Measurements from ENCODE around the gene ZSWIM2. TPM values are rescaled to one million over a fixed set of nuclear protein-coding genes. Genes with fewer than 3 reads are reported as not detected.

Gene ZSWIM2
- total RNA-seq, 1 experiment from 2014 or later, result not detected

DNA sequence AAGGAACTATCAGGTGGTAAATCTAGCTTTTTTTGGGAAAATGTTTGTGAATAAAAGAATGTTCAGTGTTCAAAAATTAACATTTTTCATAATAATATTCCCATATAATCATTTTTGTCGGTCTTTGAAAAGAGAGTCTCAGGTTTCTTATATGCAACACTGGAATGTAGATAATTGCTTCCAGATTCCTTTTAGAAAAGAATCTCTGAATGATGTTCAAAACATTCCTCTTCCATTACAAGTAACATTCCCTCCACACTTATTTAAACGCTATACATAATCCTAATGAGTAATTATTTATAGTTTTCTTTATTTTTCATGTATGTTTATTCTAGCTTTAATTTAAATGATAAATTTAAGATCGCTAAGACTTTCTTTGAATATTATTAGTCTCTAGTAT lies 7.0 kb downstream of the ZSWIM2 start:
- no peak overlapping the region for H3K9ac ChIP-seq (ENCODE audit: low read length)
- H4K20me1 ChIP-seq (ENCODE audit: insufficient read depth), result no peaks in the 10 kb centered on the region
- no peaks in the 10 kb centered on the region for H3K9me3 ChIP-seq (ENCODE audit: control insufficient read depth in 1 of 2, insufficient read depth in 1 of 2, low read depth in 1 of 2, low read length in 2 of 2)
- intact Hi-C loops (cut with micrococcal nuclease), result no loop called here
- H3K4me3 ChIP-seq (replicated peaks in 1 of 2; ENCODE audit: low read depth in 1 of 2, low read length in 2 of 2), result no peak overlapping the region
- ChIA-PET POLR2A (no interaction called here), RAD21 (ENCODE audit: low non-redundant PET in 1 of 2, low total read pairs in 2 of 2, uncharacterized antibody in 2 of 2, unreplicated experiment in 2 of 2) (no interaction called here), CTCF (interaction anchor here (1.5 kb wide), 1 partner anchor 21 kb away, joined by 7 read pairs; no protein-coding TSS in a partner anchor)
- no peaks in the 10 kb centered on the region; the same call in 1 of the 2 replicates for H3K9me2 ChIP-seq (ENCODE audit: insufficient read depth)
- no peaks in the 10 kb centered on the region for H3K79me2 ChIP-seq (ENCODE audit: insufficient read depth, low read length)
- ATAC-seq (no peak), DNase-seq (ENCODE audit: low read depth, low spot score) (no peak)
- no peaks in the 10 kb centered on the region for H3K36me3 ChIP-seq (ENCODE audit: control insufficient read depth in 1 of 2, insufficient read depth in 2 of 2, low read length in 2 of 2)
- peak overlapping the region; percentile 4 for H2AFZ ChIP-seq (ENCODE audit: low read depth, low read length, poor library complexity, severe bottlenecking)
- TF ChIP-seq ZFX (IDR thresholded peaks at IDR 0.05), result no peak
- TF ChIP-seq TCF7L2 (IDR thresholded peaks at IDR 0.05; ENCODE audit: borderline replicate concordance, extremely low read depth, insufficient read depth, insufficient read length), result no peak
- TF ChIP-seq ELF1 (IDR thresholded peaks at IDR 0.05; ENCODE audit: borderline replicate concordance, low read depth), result no peak
- TF ChIP-seq SIN3A (IDR thresholded peaks at IDR 0.05; ENCODE audit: low read depth), result no peak
- TF ChIP-seq EZH2phosphoT487 (IDR thresholded peaks at IDR 0.05; ENCODE audit: borderline replicate concordance), result no peak
- TF ChIP-seq SRF (IDR thresholded peaks at IDR 0.05; ENCODE audit: low read depth), result no peak
- TF ChIP-seq ZNF274 (IDR thresholded peaks at IDR 0.05; ENCODE audit: low read depth, low read length), result no peak
- TF ChIP-seq YY1 (IDR thresholded peaks at IDR 0.05; ENCODE audit: extremely low read depth, insufficient replicate concordance, low read depth, low read length), result no peak
- TF ChIP-seq, protein P1, sequence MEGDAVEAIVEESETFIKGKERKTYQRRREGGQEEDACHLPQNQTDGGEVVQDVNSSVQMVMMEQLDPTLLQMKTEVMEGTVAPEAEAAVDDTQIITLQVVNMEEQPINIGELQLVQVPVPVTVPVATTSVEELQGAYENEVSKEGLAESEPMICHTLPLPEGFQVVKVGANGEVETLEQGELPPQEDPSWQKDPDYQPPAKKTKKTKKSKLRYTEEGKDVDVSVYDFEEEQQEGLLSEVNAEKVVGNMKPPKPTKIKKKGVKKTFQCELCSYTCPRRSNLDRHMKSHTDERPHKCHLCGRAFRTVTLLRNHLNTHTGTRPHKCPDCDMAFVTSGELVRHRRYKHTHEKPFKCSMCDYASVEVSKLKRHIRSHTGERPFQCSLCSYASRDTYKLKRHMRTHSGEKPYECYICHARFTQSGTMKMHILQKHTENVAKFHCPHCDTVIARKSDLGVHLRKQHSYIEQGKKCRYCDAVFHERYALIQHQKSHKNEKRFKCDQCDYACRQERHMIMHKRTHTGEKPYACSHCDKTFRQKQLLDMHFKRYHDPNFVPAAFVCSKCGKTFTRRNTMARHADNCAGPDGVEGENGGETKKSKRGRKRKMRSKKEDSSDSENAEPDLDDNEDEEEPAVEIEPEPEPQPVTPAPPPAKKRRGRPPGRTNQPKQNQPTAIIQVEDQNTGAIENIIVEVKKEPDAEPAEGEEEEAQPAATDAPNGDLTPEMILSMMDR (IDR thresholded peaks at IDR 0.05 in 2 of 3, conservative IDR thresholded peaks at IDR 0.05 in 1 of 3; ENCODE audit: borderline replicate concordance in 1 of 3, insufficient read depth in 1 of 3, low read depth in 2 of 3, low read length in 2 of 3), result no peak
- TF ChIP-seq, protein P2, sequence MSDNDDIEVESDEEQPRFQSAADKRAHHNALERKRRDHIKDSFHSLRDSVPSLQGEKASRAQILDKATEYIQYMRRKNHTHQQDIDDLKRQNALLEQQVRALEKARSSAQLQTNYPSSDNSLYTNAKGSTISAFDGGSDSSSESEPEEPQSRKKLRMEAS (IDR thresholded peaks at IDR 0.05), result no peak
- no peak for TF ChIP-seq RAD21 (IDR thresholded peaks at IDR 0.05; ENCODE audit: low read depth)
- no peak for TF ChIP-seq POLR2AphosphoS5 (IDR thresholded peaks at IDR 0.05; ENCODE audit: low read depth, low read length)
- TF ChIP-seq, protein P3, sequence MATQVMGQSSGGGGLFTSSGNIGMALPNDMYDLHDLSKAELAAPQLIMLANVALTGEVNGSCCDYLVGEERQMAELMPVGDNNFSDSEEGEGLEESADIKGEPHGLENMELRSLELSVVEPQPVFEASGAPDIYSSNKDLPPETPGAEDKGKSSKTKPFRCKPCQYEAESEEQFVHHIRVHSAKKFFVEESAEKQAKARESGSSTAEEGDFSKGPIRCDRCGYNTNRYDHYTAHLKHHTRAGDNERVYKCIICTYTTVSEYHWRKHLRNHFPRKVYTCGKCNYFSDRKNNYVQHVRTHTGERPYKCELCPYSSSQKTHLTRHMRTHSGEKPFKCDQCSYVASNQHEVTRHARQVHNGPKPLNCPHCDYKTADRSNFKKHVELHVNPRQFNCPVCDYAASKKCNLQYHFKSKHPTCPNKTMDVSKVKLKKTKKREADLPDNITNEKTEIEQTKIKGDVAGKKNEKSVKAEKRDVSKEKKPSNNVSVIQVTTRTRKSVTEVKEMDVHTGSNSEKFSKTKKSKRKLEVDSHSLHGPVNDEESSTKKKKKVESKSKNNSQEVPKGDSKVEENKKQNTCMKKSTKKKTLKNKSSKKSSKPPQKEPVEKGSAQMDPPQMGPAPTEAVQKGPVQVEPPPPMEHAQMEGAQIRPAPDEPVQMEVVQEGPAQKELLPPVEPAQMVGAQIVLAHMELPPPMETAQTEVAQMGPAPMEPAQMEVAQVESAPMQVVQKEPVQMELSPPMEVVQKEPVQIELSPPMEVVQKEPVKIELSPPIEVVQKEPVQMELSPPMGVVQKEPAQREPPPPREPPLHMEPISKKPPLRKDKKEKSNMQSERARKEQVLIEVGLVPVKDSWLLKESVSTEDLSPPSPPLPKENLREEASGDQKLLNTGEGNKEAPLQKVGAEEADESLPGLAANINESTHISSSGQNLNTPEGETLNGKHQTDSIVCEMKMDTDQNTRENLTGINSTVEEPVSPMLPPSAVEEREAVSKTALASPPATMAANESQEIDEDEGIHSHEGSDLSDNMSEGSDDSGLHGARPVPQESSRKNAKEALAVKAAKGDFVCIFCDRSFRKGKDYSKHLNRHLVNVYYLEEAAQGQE (IDR thresholded peaks at IDR 0.05; ENCODE audit: low read depth), result no peak
- TF ChIP-seq, protein P4, sequence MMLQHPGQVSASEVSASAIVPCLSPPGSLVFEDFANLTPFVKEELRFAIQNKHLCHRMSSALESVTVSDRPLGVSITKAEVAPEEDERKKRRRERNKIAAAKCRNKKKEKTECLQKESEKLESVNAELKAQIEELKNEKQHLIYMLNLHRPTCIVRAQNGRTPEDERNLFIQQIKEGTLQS (IDR thresholded peaks at IDR 0.05), result no peak
- no peak for TF ChIP-seq POLR2A (IDR thresholded peaks at IDR 0.05; ENCODE audit: borderline replicate concordance, extremely low read depth, insufficient read depth, insufficient read length)
- TF ChIP-seq, protein P5, sequence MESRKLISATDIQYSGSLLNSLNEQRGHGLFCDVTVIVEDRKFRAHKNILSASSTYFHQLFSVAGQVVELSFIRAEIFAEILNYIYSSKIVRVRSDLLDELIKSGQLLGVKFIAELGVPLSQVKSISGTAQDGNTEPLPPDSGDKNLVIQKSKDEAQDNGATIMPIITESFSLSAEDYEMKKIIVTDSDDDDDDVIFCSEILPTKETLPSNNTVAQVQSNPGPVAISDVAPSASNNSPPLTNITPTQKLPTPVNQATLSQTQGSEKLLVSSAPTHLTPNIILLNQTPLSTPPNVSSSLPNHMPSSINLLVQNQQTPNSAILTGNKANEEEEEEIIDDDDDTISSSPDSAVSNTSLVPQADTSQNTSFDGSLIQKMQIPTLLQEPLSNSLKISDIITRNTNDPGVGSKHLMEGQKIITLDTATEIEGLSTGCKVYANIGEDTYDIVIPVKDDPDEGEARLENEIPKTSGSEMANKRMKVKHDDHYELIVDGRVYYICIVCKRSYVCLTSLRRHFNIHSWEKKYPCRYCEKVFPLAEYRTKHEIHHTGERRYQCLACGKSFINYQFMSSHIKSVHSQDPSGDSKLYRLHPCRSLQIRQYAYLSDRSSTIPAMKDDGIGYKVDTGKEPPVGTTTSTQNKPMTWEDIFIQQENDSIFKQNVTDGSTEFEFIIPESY (IDR thresholded peaks at IDR 0.05; ENCODE audit: extremely low read depth, insufficient replicate concordance, low read length), result no peak
- no peak for TF ChIP-seq CEBPB (IDR thresholded peaks at IDR 0.05; ENCODE audit: low read depth)
- H3K27ac ChIP-seq (ENCODE audit: low read depth, low read length), result no peak overlapping the region
- no peak overlapping the region for H3K4me2 ChIP-seq (ENCODE audit: low read length)
- no peaks in the 10 kb centered on the region for H3K27me3 ChIP-seq (ENCODE audit: insufficient read depth, low read length)
- no TSS peak for BruUV-seq (replicated peaks)
- no peaks in the 10 kb centered on the region for H3K4me1 ChIP-seq (ENCODE audit: control insufficient read depth in 1 of 2, insufficient read depth in 2 of 2, low read length in 2 of 2)

Data from HCT116 (cell line).